GM18517 (cell line): Measurements from ENCODE around the gene LAMP5.

Experiments
- ATAC-seq: cut with Tn5 transposase; IDR thresholded peaks from one replicate; pipeline ENCODE4 v1.9.1; 2021; ENCODE audit warnings: mild to moderate bottlenecking, moderate library complexity; ENCODE audit not compliant: unreplicated experiment

Gene LAMP5

DNA sequence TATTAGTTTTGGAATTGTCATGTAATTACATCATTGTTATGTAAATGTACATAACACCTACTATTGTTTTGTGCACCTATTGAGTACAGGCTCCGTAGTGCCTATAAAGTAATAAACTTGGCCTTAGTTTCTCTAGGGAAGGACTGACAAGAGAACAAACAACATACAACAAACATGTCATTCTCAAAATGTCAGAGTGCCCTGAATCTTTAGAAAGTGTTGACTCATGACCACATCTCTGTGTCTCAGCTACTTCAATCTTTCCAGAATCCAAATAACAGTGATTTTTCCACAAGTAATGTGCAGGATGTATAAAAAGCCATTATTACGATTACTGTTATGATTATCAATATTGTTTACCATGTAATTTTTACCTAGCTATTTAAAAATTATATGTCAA lies 17.2 kb downstream of the LAMP5 start:
- ATAC-seq: no peak

DNA sequence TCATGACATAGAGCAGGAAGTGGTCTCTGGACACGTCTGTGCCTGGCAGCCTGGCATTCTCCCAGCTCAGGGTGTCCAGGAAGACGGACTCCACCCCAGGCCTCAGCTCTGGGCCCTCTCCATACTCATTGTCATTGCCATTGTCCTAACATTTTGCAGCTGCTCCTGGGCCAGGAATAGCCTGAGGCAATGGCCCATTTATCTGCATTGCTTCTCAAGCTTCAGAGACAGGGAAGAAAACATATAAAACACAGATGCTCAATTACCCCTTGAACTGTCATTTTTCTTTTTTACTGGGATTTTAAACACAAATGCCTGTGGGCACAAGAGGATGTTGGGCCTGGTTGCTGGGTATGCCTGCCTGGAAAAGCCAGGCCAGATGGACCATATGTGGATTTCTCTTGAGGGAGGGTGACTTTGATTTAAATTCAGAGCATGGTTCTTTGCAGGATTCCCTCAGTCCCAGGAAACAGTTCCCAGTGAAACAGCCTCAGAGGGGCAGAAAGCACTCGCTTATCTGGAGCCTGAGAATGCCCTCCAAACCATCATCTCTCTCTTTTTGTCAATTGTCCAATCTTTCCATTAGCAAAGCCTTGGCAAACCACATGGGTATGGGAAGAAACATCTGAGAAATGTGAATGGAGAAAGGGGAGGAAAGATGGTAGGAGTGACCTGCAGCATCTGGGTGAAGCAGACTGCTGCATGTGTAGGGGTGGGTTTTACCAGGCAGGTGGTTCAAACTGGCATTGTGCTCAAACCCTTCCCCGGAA lies 17.9 kb downstream of the LAMP5 start:
- no peak for ATAC-seq

DNA sequence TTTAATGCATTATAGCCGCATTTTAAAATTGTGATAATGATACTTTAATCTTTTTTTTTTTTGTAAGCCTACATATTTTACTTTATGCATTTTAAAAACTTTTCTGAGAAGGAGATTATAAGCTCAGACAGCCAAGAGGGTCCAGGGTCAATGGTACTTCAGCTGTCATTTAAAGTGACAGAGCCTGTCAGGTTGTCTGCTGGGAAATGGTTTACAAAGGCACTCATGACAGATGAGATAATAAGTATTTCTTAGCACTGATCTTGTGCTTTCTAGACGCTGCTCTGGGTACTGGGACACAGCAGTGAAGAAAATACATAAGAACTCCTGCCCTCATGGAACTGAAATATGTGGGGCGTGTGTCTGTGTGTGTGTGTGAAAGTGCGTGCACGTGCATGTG lies 19.6 kb downstream of the LAMP5 start:
- ATAC-seq: no peak

DNA sequence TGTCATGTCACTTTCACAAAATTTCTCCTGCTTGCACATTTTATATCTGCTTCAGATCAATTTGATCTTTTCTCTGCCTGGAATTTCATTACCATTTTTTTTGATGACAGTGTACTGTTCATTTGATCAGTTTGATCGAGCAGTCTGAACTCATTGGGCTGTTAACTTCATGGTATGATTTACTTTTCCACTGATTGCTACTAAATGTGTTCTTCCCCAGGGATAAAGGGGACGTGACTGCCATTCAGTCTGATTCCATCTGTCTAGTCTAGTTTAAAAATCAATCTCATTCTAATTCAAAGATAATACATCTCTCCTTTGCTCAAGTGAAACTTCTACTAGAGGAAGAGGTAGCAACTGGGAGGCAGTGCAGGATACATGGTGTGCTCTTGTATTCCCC lies 21.1 kb downstream of the LAMP5 start:
- no peak for ATAC-seq

DNA sequence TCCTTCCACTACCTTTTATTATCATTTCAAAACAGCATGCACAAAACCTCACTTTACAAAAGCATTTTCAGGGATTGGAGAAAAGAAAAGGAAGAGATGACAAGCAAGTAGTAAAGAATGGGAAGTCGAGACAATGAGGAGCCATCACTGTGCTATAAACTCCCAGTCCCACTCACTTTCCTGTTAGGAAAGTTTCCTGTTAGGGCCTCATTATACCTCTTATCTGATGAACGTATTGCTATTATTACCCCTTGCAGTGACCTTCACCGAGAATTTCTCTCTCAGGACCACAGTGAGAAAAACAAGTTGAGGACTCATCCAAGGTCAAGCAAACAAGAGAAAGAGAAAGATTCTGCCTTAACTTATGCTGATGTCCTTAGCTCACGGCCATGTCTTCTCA lies 28.8 kb downstream of the LAMP5 start:
- no peak for ATAC-seq

DNA sequence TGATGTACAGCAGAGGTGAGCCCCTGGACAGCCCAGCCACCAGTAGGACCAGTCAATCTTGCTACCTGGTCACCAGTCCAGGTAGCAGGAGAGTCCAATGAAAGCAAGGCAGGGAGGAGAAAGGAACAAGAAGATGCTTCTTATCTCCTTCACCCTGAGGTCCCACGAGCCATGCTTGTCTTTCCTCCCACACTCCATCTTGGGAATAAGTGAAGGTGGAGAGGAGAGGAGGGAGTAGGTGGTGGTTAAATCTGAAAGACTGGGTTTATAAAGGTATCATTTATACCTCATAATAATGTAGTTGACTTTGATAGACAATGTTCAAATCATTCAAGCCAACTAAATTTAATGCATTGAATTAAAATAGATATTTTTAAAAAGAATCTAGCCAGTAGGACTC lies 35.9 kb downstream of the LAMP5 start:
- ATAC-seq: no peak

DNA sequence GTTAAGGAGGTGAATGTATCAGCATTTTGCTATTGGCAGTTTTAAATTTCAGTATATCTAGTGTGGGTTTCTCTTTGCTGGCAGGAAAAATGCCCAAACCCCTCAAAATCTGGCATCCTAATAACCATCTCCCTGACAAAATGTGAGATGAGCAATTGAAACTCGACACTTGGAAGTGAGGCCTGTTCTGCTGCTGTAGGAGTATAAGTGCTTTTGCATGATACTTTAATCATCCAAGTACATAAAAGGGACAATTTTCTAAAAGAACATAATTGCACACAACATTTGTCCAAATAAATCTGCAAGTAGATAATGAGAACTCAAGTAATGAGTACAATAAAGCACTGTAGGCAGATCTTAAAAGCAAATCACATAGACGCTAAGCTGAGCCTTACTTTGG lies 36.5 kb downstream of the LAMP5 start:
- no peak for ATAC-seq

DNA sequence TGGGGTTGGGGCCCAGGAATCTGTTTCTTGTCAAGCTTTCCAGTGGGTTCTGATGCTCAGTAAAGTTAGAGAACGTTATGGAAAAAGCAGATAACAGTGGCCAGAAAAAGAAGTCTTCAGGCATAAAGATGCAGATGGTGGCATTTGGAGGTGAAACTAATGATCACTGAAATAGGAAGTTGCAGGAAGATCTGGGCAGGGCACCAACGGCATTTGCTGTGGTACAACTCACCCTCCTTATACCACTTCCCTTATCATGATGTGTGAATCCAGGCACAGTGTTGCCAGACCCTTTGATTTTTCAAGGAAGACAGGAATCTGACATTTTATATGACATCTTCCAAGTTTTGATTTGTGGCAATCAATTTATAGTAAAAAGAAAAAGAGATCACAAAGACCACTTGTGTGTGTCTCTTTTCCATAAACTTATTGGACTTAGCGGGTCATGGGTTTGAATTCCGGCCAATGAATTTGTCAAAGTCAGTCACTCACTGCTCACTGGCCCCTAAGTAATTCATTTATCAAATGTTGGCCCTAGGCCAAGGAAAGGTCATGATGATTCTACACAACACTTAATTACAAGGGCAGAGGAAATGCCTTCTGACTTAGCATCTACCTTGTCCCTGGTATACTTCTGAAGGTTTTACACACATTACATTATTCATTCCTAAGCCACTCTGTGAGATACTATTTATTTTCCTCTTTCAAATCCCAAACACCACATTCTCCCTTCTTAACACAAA lies 37.6 kb downstream of the LAMP5 start:
- ATAC-seq: no peak

DNA sequence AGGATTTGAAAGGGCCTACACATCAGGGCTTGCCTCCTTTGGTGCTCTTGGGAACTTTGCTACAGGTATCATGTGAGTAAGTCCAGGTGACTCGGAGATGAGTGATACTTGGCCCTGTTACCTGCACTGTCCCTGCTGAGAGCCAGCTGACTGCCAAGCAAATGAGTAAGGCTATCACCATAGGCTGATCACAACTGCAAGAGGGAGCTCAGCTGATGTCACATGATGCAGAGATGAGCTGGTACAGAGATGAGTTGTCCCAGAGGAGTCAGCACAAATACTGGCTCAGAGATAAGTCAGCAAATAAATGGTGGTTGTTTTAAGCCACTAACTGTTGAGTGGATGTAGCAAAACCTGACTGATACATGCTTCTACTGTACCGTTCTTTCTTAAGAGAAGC lies 41.4 kb downstream of the LAMP5 start:
- ATAC-seq: no peak

DNA sequence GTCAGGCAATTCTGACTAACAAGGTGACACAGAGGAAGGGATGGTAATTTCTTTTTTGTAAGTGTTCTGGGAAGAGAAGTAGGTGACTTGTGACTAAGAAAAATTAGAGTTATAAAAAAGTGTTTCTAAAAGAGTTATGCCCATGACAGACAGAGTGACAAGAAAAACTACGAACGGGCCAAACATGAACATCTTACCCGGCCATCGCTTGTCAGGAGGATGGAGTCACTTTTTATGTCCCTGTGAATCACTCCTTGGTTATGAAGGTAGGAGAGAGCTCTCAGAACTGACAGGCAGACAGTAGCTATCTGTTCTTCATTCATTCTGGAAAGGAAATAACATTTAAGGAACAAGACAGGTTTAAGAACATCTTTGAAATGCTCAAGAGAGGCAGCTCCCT lies 43.0 kb downstream of the LAMP5 start:
- no peak for ATAC-seq

DNA sequence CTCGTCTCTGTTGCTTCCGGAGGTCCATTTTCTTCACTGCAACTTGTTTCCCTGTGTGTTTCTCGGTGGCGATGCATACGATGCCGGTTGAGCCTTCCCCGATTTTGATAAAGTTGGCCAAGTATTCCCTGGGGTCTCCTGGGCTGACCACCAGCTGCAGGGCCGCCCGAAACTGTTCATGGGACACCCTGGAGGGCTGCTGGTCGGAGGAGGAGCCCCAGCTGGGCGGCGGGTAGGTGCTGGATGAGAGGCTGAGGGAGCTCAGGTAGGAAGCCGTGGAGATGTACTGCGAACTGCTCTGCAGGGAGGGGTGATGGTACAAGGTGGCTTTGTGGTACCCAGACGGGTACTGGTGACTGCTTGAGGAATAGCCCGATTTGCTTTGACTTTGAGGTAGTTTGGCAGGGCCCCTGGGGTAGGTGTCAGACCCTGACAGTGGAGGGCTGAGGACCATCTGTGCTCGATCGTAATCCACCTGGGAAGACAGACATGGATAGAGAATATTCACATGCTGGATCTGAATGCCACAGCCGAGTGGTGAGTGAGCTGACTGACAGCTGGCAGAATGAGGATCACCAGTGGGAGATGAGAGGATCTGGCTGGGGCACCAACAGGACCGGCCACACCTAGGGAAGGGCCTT lies 51.6 kb downstream of the LAMP5 start:
- no peak for ATAC-seq

DNA sequence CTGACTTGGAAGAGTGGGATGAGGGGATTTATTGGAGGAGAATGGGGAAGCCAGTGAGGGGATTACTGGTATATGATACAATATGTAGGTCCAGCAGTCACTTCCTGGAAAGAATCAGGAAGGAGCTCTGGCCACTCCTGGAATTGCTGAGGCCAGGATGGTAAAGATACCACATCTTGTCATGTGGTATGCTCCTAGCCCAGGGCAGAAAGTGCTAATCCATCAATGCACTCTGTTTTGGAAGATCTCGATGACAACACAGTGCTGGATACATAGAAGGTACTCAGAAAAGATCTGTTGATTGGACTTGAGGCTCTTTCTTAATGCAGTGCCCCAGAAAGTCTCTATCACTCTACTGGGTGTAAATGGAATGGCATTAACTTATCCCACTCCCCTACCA lies 52.6 kb downstream of the LAMP5 start:
- no peak for ATAC-seq

DNA sequence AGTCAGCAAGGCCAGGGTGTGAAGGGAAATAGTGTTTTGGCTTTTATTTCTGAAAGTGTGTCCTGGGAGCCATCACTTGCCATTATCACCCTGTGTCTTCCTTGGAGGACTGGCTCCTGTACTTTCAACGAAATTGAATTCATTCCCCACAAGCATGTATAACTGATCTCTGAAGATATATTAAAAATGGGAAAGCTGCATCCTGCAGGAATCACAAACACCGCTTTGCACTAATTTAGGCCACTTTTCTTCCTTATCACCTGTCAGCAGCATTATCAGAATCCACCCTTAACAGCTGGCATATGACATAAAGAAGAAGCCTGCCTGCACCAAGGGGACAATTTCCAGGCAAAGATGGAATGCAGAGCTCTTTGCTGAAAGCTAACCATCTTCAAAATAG lies 56.2 kb downstream of the LAMP5 start:
- no peak for ATAC-seq

DNA sequence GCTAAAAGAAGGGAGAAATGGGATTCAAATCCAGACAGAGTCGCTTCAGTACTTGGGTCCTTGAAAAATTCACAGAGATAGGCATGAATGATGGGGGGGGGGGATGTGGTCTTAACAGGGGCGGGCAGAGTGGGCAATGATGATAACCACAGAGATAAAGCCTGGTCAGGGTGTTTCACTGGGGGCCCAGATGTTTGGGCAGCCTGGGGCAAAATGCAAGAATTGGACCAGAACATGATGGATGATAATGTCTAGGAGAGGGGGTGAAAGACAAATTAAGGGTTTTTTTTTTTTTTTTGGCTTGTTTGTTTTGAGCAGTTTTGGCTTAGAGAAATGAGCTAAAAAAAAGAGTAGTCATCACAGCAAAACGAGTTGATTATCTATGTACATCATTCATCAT lies 57.4 kb downstream of the LAMP5 start:
- ATAC-seq: no peak

DNA sequence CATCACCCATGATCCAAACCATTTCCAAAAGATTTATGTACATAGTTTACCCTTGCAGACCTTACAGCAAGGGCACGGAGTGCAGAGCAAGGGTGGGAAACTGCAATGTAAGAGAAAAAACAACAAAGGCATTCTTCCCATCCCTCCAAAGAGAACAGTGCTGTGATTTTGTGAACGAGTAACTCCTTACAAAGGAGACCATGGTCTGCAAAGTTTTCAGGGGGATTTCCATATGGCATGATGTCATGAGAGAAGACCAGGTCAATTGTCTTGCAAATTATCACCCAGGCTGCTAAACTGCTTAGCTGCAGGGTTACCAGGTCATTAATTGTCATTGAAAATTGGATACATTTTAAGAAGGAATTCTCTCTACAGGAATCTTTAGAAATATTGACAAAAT lies 58.3 kb downstream of the LAMP5 start:
- no peak for ATAC-seq

DNA sequence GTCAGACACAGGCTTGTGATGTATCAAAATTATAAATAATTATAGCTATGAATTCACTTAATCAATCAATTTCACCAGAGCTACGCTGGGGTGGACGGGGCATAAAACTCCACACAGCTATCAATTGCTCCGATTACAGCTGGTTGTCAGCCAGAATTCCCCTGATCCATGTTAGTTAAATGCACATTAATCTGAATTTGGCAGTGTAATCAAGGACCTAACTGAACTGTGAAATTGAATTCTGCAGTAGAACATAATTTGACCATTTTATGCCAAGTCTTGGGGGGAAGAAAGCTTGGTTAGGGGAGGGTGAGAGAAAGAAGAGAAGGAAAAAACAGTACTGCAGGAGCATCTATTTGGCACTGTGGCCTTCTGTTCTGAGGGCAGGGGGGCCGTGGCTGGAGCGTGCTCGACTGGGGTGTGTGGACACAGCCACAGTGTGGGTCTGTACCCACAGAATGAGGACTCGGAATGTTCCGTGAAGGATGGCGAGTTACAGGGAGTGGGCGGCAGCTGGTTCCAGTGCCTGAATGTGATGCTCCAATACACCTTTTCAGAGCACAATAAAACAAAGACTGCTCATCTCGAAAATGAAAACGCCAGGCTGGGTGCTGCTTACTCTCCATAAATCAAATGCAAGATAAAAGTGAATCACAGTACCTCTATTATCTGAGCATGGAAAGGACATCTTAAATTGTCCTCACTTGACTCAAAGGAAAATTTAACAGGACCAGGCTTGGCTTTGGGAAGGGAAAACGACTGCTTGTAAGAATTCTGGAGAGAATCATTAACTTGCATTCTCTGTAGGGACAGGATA lies 59.2 kb downstream of the LAMP5 start:
- ATAC-seq: no peak

DNA sequence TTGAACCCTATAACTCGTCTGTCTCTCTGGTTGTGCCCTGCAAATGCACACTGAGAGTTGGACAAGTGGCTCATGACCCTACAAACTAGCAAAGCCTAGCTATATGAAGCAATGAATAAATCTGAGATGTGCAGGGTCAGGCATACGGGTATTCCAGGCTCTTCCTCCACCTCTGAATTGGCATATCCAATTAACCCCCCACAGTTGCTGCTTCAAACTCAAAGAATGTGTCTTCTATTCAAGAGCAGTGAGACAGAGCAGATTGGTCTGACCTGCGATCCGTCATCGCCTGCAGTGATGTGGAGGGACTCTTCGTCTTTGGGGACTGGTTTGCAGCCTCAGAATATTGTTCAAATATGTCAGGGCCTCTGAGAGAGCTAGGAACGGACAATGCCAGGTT lies 59.8 kb downstream of the LAMP5 start:
- ATAC-seq: no peak

DNA sequence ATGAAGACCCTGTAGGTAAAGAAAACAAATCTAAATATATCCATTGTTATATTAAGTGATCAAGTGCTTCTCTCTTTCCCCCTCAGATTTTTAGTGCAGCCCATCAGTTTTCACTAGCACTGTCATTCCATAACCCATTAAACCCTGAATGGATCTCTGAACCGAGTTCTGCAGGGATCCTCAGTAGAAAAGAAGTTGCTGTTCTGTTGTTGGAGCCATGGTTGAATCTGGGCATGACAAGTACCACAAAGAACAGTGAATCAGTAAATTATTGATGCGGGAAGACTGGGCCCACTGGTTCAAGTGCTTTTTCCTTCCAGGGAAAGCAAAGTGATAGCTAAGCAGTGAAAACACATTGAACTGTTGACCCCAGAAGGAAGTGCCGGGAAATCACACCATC lies 60.4 kb downstream of the LAMP5 start:
- ATAC-seq: no peak

DNA sequence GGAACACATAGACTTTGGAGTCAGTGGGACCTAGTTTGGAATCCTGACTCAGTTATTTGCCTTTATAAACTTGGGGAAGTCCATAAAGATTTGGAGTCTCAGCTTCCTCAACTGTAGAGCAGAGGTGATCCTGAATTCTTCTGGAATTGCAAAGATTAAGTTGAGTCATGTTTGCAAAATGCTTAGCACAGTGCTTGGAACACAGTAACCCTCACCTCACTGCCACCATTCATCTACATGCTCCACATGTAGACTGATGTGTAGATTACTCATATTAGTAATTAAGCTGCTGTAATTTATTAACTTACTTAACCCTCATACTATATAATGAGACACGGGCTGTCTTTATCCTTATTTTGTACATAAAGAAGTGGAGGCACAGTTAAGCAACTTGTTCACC lies 61.4 kb downstream of the LAMP5 start:
- no peak for ATAC-seq

DNA sequence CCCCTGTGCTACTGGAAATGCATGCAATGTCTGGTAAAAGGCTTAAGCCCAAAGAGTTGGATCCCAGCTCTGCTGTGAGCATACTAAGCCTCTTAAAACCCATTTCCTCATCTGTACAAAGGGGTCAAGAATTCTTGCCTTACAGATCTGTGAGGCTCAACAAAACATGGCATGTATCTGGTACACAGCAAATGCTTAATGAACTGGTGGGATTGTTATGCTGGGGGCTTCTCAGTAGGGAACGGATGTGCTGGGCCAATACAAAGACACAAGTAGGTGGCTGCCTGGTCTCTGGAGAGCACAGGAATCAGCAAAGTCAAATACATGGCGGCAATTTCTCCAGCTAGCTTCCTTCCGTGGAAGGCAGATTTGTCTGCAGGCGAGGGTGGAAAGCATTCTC lies 62.3 kb downstream of the LAMP5 start:
- no peak for ATAC-seq

DNA sequence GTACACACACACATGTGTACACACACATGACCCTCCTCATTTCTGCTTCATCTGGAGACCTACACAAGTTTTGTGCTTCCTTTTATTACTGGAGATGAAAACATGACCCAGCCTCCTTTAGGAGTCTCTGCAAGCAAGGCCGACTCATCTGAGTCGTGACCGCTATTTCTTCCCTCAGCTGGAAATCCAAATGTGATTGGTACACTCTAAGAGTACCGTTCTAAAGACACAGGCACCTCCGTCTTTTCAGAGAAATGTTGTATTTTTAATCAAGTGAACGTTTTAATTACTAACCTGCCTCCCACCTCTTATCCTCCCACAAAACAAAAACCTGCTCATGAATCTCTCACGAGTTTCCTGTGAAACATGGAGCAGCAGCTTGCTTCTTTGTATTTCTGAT lies 63.0 kb downstream of the LAMP5 start:
- ATAC-seq: no peak
